CD14-positive monocyte (primary cell): ENCODE measurements around the gene GDF10. TPM values are rescaled to one million over a fixed set of nuclear protein-coding genes. Genes with fewer than 3 reads are reported as not detected.
A peak's percentile ranks its signal among the peaks of the same experiment; 100 is the strongest.

Experiments used
- DNase-seq, 3 donors: peaks; one replicate each; pipeline ENCODE4 v3.0.0-alpha.2; 2011 to 2022
- H2AFZ ChIP-seq: 2 replicates; pipeline ENCODE4 v1.6.0; 2012; ENCODE audit warnings: mild to moderate bottlenecking, low read depth, low read length, inconsistent platforms; ENCODE audit not compliant: insufficient read depth, poor library complexity, severe bottlenecking
- H3K27ac ChIP-seq, 2 donors: 1 replicate in 1 of 2; 2 replicates in 1 of 2; pipeline ENCODE4 v1.5.1; 2012 to 2013; ENCODE audit warnings: low read length in 2 of 2, control low read depth in 1 of 2, inconsistent platforms in 1 of 2, low read depth in 1 of 2, mild to moderate bottlenecking in 1 of 2
- H3K27me3 ChIP-seq, 2 donors: one replicate each; pipeline versions ENCODE4 v1.6.0 to v1.6.1; 2011 to 2013; ENCODE audit warnings: low read length in 2 of 2; ENCODE audit not compliant: control insufficient read depth in 2 of 2, insufficient read depth in 2 of 2
- H3K36me3 ChIP-seq, 2 donors: replicated peaks in 1 of 2; 1 replicate in 1 of 2; 2 replicates in 1 of 2; pipeline versions ENCODE4 v1.5.1 to v1.6.1; 2012 to 2013; ENCODE audit warnings: low read length in 2 of 2, control low read depth in 1 of 2, inconsistent platforms in 1 of 2, mild to moderate bottlenecking in 1 of 2; ENCODE audit not compliant: insufficient read depth in 2 of 2, control insufficient read depth in 1 of 2
- H3K4me1 ChIP-seq, 2 donors: 1 replicate in 1 of 2; 2 replicates in 1 of 2; pipeline versions ENCODE4 v1.5.1 to v1.6.1; 2012 to 2013; ENCODE audit warnings: low read length in 2 of 2, control low read depth in 1 of 2, inconsistent platforms in 1 of 2, mild to moderate bottlenecking in 1 of 2, moderate library complexity in 1 of 2; ENCODE audit not compliant: insufficient read depth in 2 of 2, control insufficient read depth in 1 of 2
- H3K4me2 ChIP-seq: replicated peaks from 2 replicates; pipeline ENCODE3; 2012; ENCODE audit warnings: low read length, moderate library complexity, mild to moderate bottlenecking; ENCODE audit not compliant: poor library complexity, severe bottlenecking; ENCODE audit errors: extremely low read depth
- H3K4me3 ChIP-seq, 3 experiments: fragments of 200-600 bp in 1 of 3; sonication (generic) in 1 of 3; replicated peaks in 1 of 3; 1 replicate in 2 of 3; 2 replicates in 1 of 3; pipeline ENCODE4 v1.5.1; 2011 to 2013; ENCODE audit warnings: low read length in 3 of 3, mild to moderate bottlenecking in 3 of 3, control low read depth in 2 of 3, low read depth in 2 of 3, inconsistent platforms in 1 of 3, moderate library complexity in 1 of 3
- H3K79me2 ChIP-seq: 2 replicates; pipeline ENCODE4 v1.6.0; 2012; ENCODE audit warnings: mild to moderate bottlenecking, control low read depth, inconsistent platforms, low read length, moderate library complexity; ENCODE audit not compliant: insufficient read depth
- H3K9ac ChIP-seq: 2 replicates; pipeline ENCODE4 v1.6.0; 2017; ENCODE audit warnings: low read length, mild to moderate bottlenecking; ENCODE audit not compliant: insufficient read depth, poor library complexity, severe bottlenecking
- H3K9me3 ChIP-seq, 2 donors: replicated peaks in 1 of 2; 1 replicate in 1 of 2; 2 replicates in 1 of 2; pipeline versions ENCODE4 v1.5.1 to v1.6.1; 2012 to 2013; ENCODE audit warnings: low read length in 2 of 2, control low read depth in 1 of 2; ENCODE audit not compliant: control insufficient read depth in 1 of 2, insufficient read depth in 1 of 2
- H4K20me1 ChIP-seq: 2 replicates; pipeline ENCODE4 v1.6.0; 2012; ENCODE audit warnings: mild to moderate bottlenecking, low read length, control low read depth, moderate library complexity; ENCODE audit not compliant: insufficient read depth
- H3K27ac Mint-ChIP-seq, 7 donors: one replicate each; pipeline ENCODE4 v1.8.0; 2020; ENCODE audit warnings: mild to moderate bottlenecking in 7 of 7, mixed read lengths in 7 of 7, moderate library complexity in 6 of 7, inconsistent platforms in 2 of 7
- H3K27me3 Mint-ChIP-seq, 3 donors: one replicate each; pipeline ENCODE4 v1.8.0; 2021 to 2022; ENCODE audit warnings: low read depth in 3 of 3, mild to moderate bottlenecking in 3 of 3, mixed read lengths in 3 of 3, moderate library complexity in 3 of 3, inconsistent platforms in 1 of 3
- H3K36me3 Mint-ChIP-seq, 2 donors: one replicate each; pipeline ENCODE4 v1.8.0; 2020; ENCODE audit warnings: mixed read lengths in 2 of 2, inconsistent platforms in 1 of 2, mild to moderate bottlenecking in 1 of 2
- H3K4me1 Mint-ChIP-seq: one replicate; pipeline ENCODE4 v1.8.0; 2020; ENCODE audit warnings: mild to moderate bottlenecking, mixed read lengths
- H3K4me3 Mint-ChIP-seq, 2 donors: one replicate each; pipeline ENCODE4 v1.8.0; 2020; ENCODE audit warnings: mild to moderate bottlenecking in 2 of 2, mixed read lengths in 2 of 2, moderate library complexity in 1 of 2
- H3K9me3 Mint-ChIP-seq, 7 donors: one replicate each; pipeline ENCODE4 v1.8.0; 2020 to 2022; ENCODE audit warnings: mixed read lengths in 7 of 7, mild to moderate bottlenecking in 6 of 7, moderate library complexity in 6 of 7, inconsistent platforms in 2 of 7
- WGBS: methylation state at CpG from one replicate; pipeline ENCODE4 v1.1.5; 2013; ENCODE audit warnings: missing lambda C conversion rate; ENCODE audit not compliant: insufficient coverage; 5-methylcytosine and 5-hydroxymethylcytosine counted together
- intact Hi-C, 2 donors: fragments of 100-400 bp; cut with micrococcal nuclease; formaldehyde crosslinking; loops; one replicate each; pipeline versions ENCODE4 v1.15.0 to v1.15.1; 2023
- polyA plus RNA-seq, 3 donors: library from polyadenylated mRNA; depleted of rRNA in 1 of 3; unstranded in 2 of 3; stranded (reverse) in 1 of 3; fragments of 300-500 nt in 2 of 3; fragments of >200 nt in 1 of 3; fragmentation: Illumina TruSeq in 2 of 3; gene quantifications; 1 replicate in 2 of 3; 2 replicates in 1 of 3; pipeline ENCODE4 v1.2.3, GENCODE V29; 2012 to 2021
- TF ChIP-seq, protein P1 (sequence below): fragments of 200-600 bp; IDR thresholded peaks from one replicate; pipeline ENCODE4 v1.8.0; 2022; ENCODE audit warnings: antibody characterized with exemption, mild to moderate bottlenecking

GDF10 gene
- polyA plus RNA-seq, 3 donors, result not detected

GRCh38 chr10:47290338-47290737 is 9.7 kb upstream of the GDF10 start:
- H3K36me3 Mint-ChIP-seq, result no peaks in the 10 kb centered on the region
- intact Hi-C loops, result no loop called here
- H3K9ac ChIP-seq, result no peak overlapping the region
- no peak overlapping the region for H2AFZ ChIP-seq
- no peak overlapping the region for H3K4me2 ChIP-seq
- H3K27me3 ChIP-seq, result peaks cover 0 to 5% of the 10 kb centered on the region in 2 donors
- no peak overlapping the region for H3K27ac Mint-ChIP-seq
- peaks cover 25% of the 10 kb centered on the region for H3K4me1 Mint-ChIP-seq
- peaks cover 19 to 20% (median 20%) of the 10 kb centered on the region in 3 donors for H3K27me3 Mint-ChIP-seq
- no peak overlapping the region for H3K27ac ChIP-seq
- peaks cover 16 to 18% of the 10 kb centered on the region in 2 donors for H3K4me1 ChIP-seq
- no peaks in the 10 kb centered on the region for H3K79me2 ChIP-seq
- no peaks in the 10 kb centered on the region for H4K20me1 ChIP-seq
- no peaks in the 10 kb centered on the region for H3K36me3 ChIP-seq
- no peak overlapping the region for H3K4me3 Mint-ChIP-seq
- 89% methylated on average over 3 of the region's 3 CpGs for WGBS
- peaks cover 0 to 8% (median 2%) of the 10 kb centered on the region in 7 donors for H3K9me3 Mint-ChIP-seq
- TF ChIP-seq, protein P1, sequence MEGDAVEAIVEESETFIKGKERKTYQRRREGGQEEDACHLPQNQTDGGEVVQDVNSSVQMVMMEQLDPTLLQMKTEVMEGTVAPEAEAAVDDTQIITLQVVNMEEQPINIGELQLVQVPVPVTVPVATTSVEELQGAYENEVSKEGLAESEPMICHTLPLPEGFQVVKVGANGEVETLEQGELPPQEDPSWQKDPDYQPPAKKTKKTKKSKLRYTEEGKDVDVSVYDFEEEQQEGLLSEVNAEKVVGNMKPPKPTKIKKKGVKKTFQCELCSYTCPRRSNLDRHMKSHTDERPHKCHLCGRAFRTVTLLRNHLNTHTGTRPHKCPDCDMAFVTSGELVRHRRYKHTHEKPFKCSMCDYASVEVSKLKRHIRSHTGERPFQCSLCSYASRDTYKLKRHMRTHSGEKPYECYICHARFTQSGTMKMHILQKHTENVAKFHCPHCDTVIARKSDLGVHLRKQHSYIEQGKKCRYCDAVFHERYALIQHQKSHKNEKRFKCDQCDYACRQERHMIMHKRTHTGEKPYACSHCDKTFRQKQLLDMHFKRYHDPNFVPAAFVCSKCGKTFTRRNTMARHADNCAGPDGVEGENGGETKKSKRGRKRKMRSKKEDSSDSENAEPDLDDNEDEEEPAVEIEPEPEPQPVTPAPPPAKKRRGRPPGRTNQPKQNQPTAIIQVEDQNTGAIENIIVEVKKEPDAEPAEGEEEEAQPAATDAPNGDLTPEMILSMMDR, result no peak
- no peak for DNase-seq
- no peaks in the 10 kb centered on the region for H3K9me3 ChIP-seq
- no peak overlapping the region for H3K4me3 ChIP-seq

DNA sequence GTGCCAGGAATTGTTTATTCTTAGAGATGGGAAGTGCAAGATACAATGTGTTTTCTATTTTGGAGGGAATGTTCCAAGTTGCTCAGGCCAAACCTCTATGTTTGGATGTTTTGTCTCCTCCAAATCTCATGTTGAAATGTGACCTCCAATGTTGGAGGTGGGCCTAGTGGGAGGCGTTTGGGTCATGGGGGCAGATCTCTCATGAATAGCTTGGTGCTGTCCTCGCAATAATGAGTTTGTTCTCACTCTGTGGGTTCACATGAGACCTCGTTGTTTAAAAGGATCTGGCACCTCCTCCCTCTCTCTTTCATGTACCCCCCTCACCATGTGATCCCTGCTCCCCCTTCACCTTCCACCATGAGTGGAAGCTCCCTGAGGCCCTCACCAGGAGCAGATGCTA is 8.3 kb upstream of the GDF10 start:
- Histone ChIP-seq H3K27me3 (peaks cover 0 to 17% of the 10 kb centered on the region in 2 donors), H3K9ac (no peak overlapping the region), H4K20me1 (no peaks in the 10 kb centered on the region), H3K4me1 (peaks cover 8 to 13% of the 10 kb centered on the region in 2 donors), H3K36me3 (no peaks in the 10 kb centered on the region), H3K4me3 (no peak overlapping the region), H3K27ac (no peak overlapping the region), H3K79me2 (no peaks in the 10 kb centered on the region), H2AFZ (no peak overlapping the region), H3K9me3 (no peaks in the 10 kb centered on the region), H3K4me2 (no peak overlapping the region)
- Mint-ChIP-seq H3K4me3 (no peak overlapping the region), H3K9me3 (peaks cover 0 to 8% (median 2%) of the 10 kb centered on the region in 7 donors), H3K27ac (peak overlapping the region in 1 of 7 donors; percentile 23), H3K4me1 (peaks cover 23% of the 10 kb centered on the region), H3K36me3 (no peaks in the 10 kb centered on the region), H3K27me3 (peaks cover 23 to 30% (median 28%) of the 10 kb centered on the region in 3 donors)
- WGBS, result 92% methylated on average over 2 of the region's 3 CpGs
- TF ChIP-seq, protein P1, result no peak
- intact Hi-C loops, result no loop called here
- no peak for DNase-seq
